ENCODE measurements around the gene PPP1R10.
A peak's percentile ranks its signal among the peaks of the same experiment; 100 is the strongest.

PPP1R10 gene

GRCh38 chr6:30557683-30557981 is 59.4 kb downstream of the PPP1R10 start:
- H3K36me3 ChIP-seq (ENCODE audit: control insufficient read depth, insufficient read depth, low read length), result peaks cover 18% of the 10 kb centered on the region
- peaks cover 7% of the 10 kb centered on the region for H3K4me1 ChIP-seq (ENCODE audit: control insufficient read depth, insufficient read depth, low read length)
- H3K27ac ChIP-seq (ENCODE audit: low read depth, low read length), result peak overlapping the region; percentile 98
- H3K9ac ChIP-seq (ENCODE audit: low read length), result peak overlapping the region; percentile 77
- no peaks in the 10 kb centered on the region for H3K27me3 ChIP-seq (ENCODE audit: control insufficient read depth, insufficient read depth, low read length)
- peak overlapping the region; percentile 97 for H3K4me3 ChIP-seq (ENCODE audit: low read length)

DNA sequence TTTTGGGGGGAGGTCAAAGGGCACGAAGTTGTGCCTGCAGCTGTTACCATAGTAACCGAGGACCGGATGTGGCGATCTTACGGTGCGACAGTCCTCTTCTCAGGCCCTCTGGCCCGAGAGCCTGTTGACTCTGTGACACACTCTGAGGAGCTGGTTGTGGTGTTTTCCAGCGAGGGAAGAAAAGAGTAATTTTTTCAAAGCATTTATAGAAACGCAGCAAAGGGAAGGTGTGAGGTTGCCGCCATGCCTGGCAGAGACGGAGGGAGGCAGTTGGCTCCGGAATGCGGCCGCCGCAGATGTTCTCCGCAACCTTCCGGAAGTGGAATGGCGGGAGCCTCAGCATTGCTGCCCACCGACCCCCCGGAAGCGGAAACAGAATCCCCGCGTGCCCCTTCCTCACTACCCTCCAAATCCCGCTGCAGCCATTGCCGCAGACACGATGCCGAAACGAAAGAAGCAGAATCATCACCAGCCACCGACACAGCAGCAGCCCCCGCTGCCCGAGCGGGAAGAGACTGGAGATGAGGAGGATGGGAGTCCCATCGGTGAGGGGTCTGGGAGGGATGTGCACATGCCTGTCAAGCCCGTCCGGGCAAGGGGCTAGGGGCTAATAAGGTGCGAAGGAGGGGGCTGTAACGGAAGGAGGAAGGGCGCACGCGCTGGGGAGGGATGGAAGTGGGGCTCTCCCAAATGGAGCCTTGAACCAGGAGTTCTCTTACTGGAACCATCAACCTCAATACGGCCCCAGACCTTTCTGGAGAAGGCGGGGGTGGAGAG is 59.9 kb downstream of the PPP1R10 start, which contains the start of gene PRR3:
TSS of gene PRR3 (plus strand) at position 390 of the 777 bp plus-strand sequence. CDS start at position 440, 50 bp downstream.
- Histone ChIP-seq H3K4me3 (ENCODE audit: low read length) (peak within 1 kb of the TSS; percentile 97), H3K9ac (ENCODE audit: low read length) (peak within 1 kb of the TSS; percentile 82), H3K27me3 (ENCODE audit: control insufficient read depth, insufficient read depth, low read length) (no peaks in the 10 kb centered on the region), H3K27ac (ENCODE audit: low read depth, low read length) (peak within 1 kb of the TSS; percentile 98), H3K36me3 (ENCODE audit: control insufficient read depth, insufficient read depth, low read length) (peaks cover 18% of the 10 kb centered on the region), H3K4me1 (ENCODE audit: control insufficient read depth, insufficient read depth, low read length) (peaks cover 7% of the 10 kb centered on the region)

DNA sequence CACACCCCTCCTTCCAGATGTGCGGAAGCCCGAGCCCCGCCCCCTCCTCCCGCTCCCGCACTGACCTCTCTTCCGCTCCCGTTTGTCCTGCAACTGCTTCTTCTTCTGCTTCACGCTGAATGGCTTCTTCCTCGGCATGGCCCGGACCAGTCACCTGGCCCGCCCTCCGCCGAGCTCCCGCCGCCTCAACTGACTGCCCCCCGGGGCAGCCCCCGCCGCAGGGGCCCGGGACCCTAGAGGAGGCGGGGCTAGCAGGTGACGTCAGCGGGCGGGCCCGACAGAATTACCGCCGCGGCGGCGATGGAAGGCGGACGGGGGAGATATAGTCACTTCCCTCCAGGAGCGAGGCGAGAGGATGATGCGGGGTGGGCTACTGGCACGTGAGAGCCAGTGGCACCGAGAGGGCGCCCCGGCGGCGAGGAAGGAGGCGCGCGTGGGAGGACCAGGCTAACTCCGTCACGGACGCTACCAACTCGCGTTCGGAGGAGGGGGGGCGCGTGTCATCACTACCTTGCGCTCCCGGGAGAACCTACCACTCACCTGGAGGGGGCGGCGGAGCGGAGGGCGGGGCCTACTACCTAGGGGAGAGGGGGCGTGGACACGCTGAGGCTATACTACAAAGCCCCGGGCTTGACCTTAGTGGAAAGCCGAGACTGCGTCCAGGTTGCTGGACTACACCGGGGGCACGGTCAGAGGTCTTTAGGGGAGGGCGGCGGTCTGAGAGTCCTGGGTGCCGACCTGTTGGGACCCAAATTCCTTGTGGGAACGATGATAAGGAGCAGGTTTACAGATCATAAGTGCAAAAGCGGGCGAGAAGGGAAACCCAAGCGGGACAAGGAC is 60.8 kb downstream of the PPP1R10 start, which contains the start of gene GNL1:
TSS of gene GNL1 (minus strand) at position 424 of the 840 bp plus-strand sequence. CDS start at position 138, 286 bp downstream.
- Histone ChIP-seq H3K27ac (ENCODE audit: low read depth, low read length) (peak within 1 kb of the TSS; percentile 98), H3K4me1 (ENCODE audit: control insufficient read depth, insufficient read depth, low read length) (peaks cover 7% of the 10 kb centered on the region), H3K4me3 (ENCODE audit: low read length) (peak within 1 kb of the TSS; percentile 97), H3K36me3 (ENCODE audit: control insufficient read depth, insufficient read depth, low read length) (peaks cover 22% of the 10 kb centered on the region), H3K27me3 (ENCODE audit: control insufficient read depth, insufficient read depth, low read length) (no peaks in the 10 kb centered on the region), H3K9ac (ENCODE audit: low read length) (peak within 1 kb of the TSS; percentile 82)

- Histone ChIP-seq H3K36me3 (ENCODE audit: control insufficient read depth, insufficient read depth, low read length) (peaks cover 25% of the 10 kb centered on the region), H3K9ac (ENCODE audit: low read length) (peak overlapping the region; percentile 82), H3K4me3 (ENCODE audit: low read length) (peak overlapping the region; percentile 97), H3K27ac (ENCODE audit: low read depth, low read length) (peak overlapping the region; percentile 98), H3K4me1 (ENCODE audit: control insufficient read depth, insufficient read depth, low read length) (peaks cover 7% of the 10 kb centered on the region), H3K27me3 (ENCODE audit: control insufficient read depth, insufficient read depth, low read length) (no peaks in the 10 kb centered on the region)
Observed at GRCh38 chr6:30555816-30556065, 61.3 kb downstream of the PPP1R10 start.

DNA sequence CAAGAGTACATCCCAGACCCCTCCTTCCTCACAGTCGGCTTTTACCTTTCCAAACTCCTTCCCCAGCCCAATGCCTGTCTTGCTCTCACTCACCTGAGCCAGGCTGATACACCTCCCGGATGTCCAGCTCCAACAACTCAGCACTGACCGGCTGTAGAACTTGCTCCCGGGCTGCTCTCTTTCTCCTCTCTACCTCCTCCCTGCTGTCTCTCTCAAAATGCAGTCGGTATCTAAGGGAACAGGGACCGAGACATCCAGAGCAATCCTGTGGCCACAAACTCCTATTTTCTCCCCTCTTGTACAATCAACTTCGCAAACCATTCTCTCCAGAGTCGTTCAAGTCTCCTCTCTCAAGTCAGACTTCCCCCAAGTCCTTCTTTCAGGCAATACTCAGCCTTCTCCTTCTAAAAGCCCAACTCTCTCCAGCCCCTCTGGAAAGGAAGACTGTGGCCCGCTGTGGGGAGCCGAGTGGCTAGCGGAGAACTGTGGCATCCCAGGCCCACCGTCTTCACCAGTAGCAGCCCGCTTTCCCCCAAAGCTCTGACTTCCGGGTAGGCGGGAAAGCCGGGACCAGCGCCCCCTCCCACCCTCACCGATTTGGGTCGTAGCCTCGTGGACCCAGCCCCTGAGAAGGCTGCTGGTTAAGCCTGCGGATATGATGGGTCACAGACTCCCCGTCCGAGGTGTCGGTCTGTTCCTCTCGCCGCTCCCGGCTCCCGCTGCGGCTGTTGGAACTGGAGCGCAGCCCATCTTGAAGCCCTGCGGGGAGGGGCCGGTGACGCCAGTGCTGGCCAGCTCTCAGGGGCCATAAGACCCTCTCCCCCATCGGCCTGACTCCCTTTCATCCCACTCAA is 61.9 kb downstream of the PPP1R10 start:
- Histone ChIP-seq H3K27me3 (ENCODE audit: control insufficient read depth, insufficient read depth, low read length) (no peaks in the 10 kb centered on the region), H3K4me3 (ENCODE audit: low read length) (peak overlapping the region; percentile 97), H3K27ac (ENCODE audit: low read depth, low read length) (peak overlapping the region; percentile 98), H3K36me3 (ENCODE audit: control insufficient read depth, insufficient read depth, low read length) (peaks cover 28% of the 10 kb centered on the region), H3K9ac (ENCODE audit: low read length) (peak overlapping the region; percentile 82), H3K4me1 (ENCODE audit: control insufficient read depth, insufficient read depth, low read length) (peaks cover 7% of the 10 kb centered on the region)

GRCh38 chr6:30554404-30554803 is 62.6 kb downstream of the PPP1R10 start:
- Histone ChIP-seq H3K4me1 (ENCODE audit: control insufficient read depth, insufficient read depth, low read length) (peaks cover 7% of the 10 kb centered on the region), H3K27me3 (ENCODE audit: control insufficient read depth, insufficient read depth, low read length) (no peaks in the 10 kb centered on the region), H3K4me3 (ENCODE audit: low read length) (peak overlapping the region; percentile 97), H3K36me3 (ENCODE audit: control insufficient read depth, insufficient read depth, low read length) (peaks cover 28% of the 10 kb centered on the region), H3K9ac (ENCODE audit: low read length) (no peak overlapping the region), H3K27ac (ENCODE audit: low read depth, low read length) (no peak overlapping the region)

All from rectal smooth muscle tissue (tissue), 1 donor.